HL-60/S4 treated with phorbol 12-myristate 13-acetate at 8.2 ng/mL for 4 days and 3 days (cell line): ENCODE measurements around the gene EPB41L2.
"Not testable (repeated sequence)": the region's sequence is repeated elsewhere in the genome, so short reads cannot be mapped to it uniquely, and the experiment has no call there.

ENCODE experiments used
- in situ Hi-C: fragments of 300-500 bp; cut with MboI; formaldehyde crosslinking; loops from 2 replicates; pipeline ENCODE4 v1.15.0; 2022; ENCODE audit warnings: low sequenced_read_pairs

Gene EPB41L2

GRCh38 chr6:130958468-130958867 is 104.6 kb downstream of the EPB41L2 start:
- in situ Hi-C loops = no loop called here

- in situ Hi-C loops = no loop called here
Measured at GRCh38 chr6:130955755-130956154, 107.3 kb downstream of the EPB41L2 start.

GRCh38 chr6:130949553-130949952 is 113.5 kb downstream of the EPB41L2 start:
- in situ Hi-C loops = no loop called here

GRCh38 chr6:130947464-130947863 is 115.6 kb downstream of the EPB41L2 start:
- in situ Hi-C loops = no loop called here

- in situ Hi-C loops = no loop called here
Measured at GRCh38 chr6:130946076-130946475, 117.0 kb downstream of the EPB41L2 start.

GRCh38 chr6:130945401-130945919 is 117.6 kb downstream of the EPB41L2 start:
- in situ Hi-C loops = no loop called here

- in situ Hi-C loops = no loop called here
Measured at GRCh38 chr6:130944486-130944885, 118.6 kb downstream of the EPB41L2 start.

GRCh38 chr6:130943738-130944137 is 119.3 kb downstream of the EPB41L2 start:
- in situ Hi-C loops = no loop called here

GRCh38 chr6:130942752-130943151 is 120.3 kb downstream of the EPB41L2 start:
- in situ Hi-C loops = not testable (repeated sequence)

GRCh38 chr6:130937942-130938604 is 125.0 kb downstream of the EPB41L2 start:
- in situ Hi-C loops = no loop called here

GRCh38 chr6:130936933-130937332 is 126.1 kb downstream of the EPB41L2 start:
- in situ Hi-C loops = no loop called here

GRCh38 chr6:130935978-130936377 is 127.1 kb downstream of the EPB41L2 start:
- in situ Hi-C loops = no loop called here

GRCh38 chr6:130934848-130935585 is 128.0 kb downstream of the EPB41L2 start:
- in situ Hi-C loops = no loop called here

- in situ Hi-C loops = no loop called here
Measured at GRCh38 chr6:130933712-130934200, 129.3 kb downstream of the EPB41L2 start.

- in situ Hi-C loops = no loop called here
Measured at GRCh38 chr6:130932921-130933320, 130.1 kb downstream of the EPB41L2 start.

- in situ Hi-C loops = no loop called here
Measured at GRCh38 chr6:130932438-130932837, 130.6 kb downstream of the EPB41L2 start.

GRCh38 chr6:130931683-130932082 is 131.4 kb downstream of the EPB41L2 start:
- in situ Hi-C loops = no loop called here

GRCh38 chr6:130929036-130929678 is 133.9 kb downstream of the EPB41L2 start:
- in situ Hi-C loops = no loop called here

GRCh38 chr6:130928158-130928912 is 134.7 kb downstream of the EPB41L2 start:
- in situ Hi-C loops = no loop called here

GRCh38 chr6:130927305-130927704 is 135.7 kb downstream of the EPB41L2 start:
- in situ Hi-C loops = no loop called here

- in situ Hi-C loops = no loop called here
Measured at GRCh38 chr6:130923350-130923749, 139.7 kb downstream of the EPB41L2 start.
